Stimulated activated CD8-positive, alpha-beta memory T cell treated with anti-CD3 and anti-CD28 coated beads, Interleukin-7, amount 100 ng/mL, for 24 hours (primary cell): ENCODE data around the gene CDC42BPB.
"Not testable (repeated sequence)": the region's sequence is repeated elsewhere in the genome, so short reads cannot be mapped to it uniquely, and the experiment has no call there.

Source experiments
- DNase-seq: peaks from one replicate; pipeline ENCODE4 v3.0.0-alpha.2; 2020; ENCODE audit warnings: low read depth

Gene CDC42BPB

GRCh38 chr14:102900631-102901571 is 156.4 kb downstream of the CDC42BPB start:
- no peak for DNase-seq

GRCh38 chr14:102899516-102899900 is 157.8 kb downstream of the CDC42BPB start:
- no peak for DNase-seq

- no peak for DNase-seq
Observed at GRCh38 chr14:102898776-102899515, 158.4 kb downstream of the CDC42BPB start.

- DNase-seq: no peak
Observed at GRCh38 chr14:102898298-102898697, 159.1 kb downstream of the CDC42BPB start.

GRCh38 chr14:102897299-102898027 is 159.9 kb downstream of the CDC42BPB start:
- DNase-seq: no peak

- DNase-seq: not testable (repeated sequence)
Observed at GRCh38 chr14:102896735-102897134, 160.6 kb downstream of the CDC42BPB start.

GRCh38 chr14:102893452-102893851 is 163.9 kb downstream of the CDC42BPB start:
- no peak for DNase-seq

GRCh38 chr14:102892651-102893050 is 164.7 kb downstream of the CDC42BPB start:
- DNase-seq: no peak

- no peak for DNase-seq
Observed at GRCh38 chr14:102891556-102891955, 165.8 kb downstream of the CDC42BPB start.

GRCh38 chr14:102891111-102891510 is 166.2 kb downstream of the CDC42BPB start:
- DNase-seq: no peak

GRCh38 chr14:102889615-102890014 is 167.7 kb downstream of the CDC42BPB start:
- DNase-seq: no peak

GRCh38 chr14:102888748-102889147 is 168.6 kb downstream of the CDC42BPB start:
- DNase-seq: no peak

GRCh38 chr14:102885737-102886447 is 171.5 kb downstream of the CDC42BPB start:
- DNase-seq: no peak

- DNase-seq: no peak
Observed at GRCh38 chr14:102883554-102883953, 173.8 kb downstream of the CDC42BPB start.

GRCh38 chr14:102883089-102883541 is 174.2 kb downstream of the CDC42BPB start:
- no peak for DNase-seq
